GM19372 (cell line): ENCODE measurements around the gene EVI5L.

Experiments used
- ATAC-seq: cut with Tn5 transposase; IDR thresholded peaks from one replicate; pipeline ENCODE4 v1.9.1; 2021; ENCODE audit warnings: mild to moderate bottlenecking, low read depth, moderate library complexity; ENCODE audit not compliant: unreplicated experiment

Gene EVI5L

GRCh38 chr19:7909471-7910067 lies 79.6 kb downstream of the EVI5L start:
- ATAC-seq: no peak

- ATAC-seq: no peak
Measured at GRCh38 chr19:7910321-7911161, 80.5 kb downstream of the EVI5L start.

GRCh38 chr19:7911508-7912143 lies 81.6 kb downstream of the EVI5L start:
- ATAC-seq: no peak

GRCh38 chr19:7912144-7912696 lies 82.2 kb downstream of the EVI5L start:
- ATAC-seq: no peak

- ATAC-seq: no peak
Measured at GRCh38 chr19:7912697-7913564, 82.9 kb downstream of the EVI5L start.

GRCh38 chr19:7913652-7914051 lies 83.6 kb downstream of the EVI5L start:
- no peak for ATAC-seq

GRCh38 chr19:7914099-7914498 lies 84.1 kb downstream of the EVI5L start:
- ATAC-seq: no peak
